A204.1 (cell line): ENCODE measurements around the gene AGAP1.

Experiments
- FAIRE-seq: peaks from 2 replicates; lab custom pipeline; 2012; peaks lifted over from hg19 to GRCh38; lab: Jason Lieb, UNC

Gene AGAP1

DNA sequence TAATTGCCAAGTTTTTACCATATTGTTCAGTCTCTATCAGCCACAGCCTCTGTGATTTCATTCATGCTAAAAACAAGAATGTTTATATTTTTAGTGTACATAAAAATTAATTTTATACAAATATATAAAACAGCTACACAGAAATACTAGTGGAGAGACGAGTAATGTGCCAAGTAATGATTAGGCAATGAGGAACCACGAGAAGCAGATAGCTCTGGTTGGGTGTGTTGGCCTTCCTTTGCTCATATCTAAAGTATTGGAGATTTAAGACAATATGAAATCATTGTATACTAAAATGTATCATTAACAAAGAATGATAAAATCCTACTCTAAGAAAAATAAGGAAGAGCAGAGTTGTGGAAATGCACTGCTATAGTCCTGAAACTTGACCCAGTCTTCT lies 326.7 kb downstream of the AGAP1 start:
- no peak for FAIRE-seq

DNA sequence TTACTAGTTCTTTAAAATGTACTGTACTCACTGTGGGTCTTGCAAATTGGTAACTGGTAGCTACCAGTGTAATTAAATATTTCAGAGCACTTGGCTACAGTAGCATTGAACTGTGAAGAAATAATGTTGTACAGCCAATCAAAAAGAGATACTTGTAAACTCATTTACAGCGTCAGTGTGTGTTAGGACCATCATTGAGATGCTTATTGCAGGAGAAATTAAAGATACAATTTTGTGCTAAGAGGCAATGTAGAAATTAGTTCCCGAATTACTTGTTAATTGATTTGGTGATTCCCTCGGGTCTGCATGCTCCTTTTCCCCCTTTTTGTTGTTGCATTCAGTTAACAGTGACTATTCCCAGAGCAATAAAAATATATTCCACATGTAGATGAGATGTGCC lies 330.5 kb downstream of the AGAP1 start:
- FAIRE-seq: no peak

DNA sequence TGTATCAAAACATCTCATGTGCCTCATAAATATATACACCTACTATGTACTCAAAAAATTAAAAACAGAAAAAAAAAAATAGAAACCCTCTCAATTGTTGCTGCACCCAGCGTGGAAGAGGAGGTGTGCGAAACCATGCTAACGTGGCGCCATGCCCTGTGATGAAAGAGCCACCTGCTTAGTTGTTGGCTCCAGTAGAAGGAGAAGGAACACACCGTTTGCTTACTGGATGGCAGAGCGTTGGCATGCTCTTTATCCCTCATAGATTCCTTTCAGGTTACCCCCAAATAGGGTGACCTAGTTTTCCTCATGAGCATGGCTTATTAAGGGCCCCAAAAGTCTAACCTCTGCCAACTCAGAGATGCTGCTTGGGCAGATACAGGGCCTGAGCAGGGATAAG lies 332.1 kb downstream of the AGAP1 start:
- FAIRE-seq: no peak

DNA sequence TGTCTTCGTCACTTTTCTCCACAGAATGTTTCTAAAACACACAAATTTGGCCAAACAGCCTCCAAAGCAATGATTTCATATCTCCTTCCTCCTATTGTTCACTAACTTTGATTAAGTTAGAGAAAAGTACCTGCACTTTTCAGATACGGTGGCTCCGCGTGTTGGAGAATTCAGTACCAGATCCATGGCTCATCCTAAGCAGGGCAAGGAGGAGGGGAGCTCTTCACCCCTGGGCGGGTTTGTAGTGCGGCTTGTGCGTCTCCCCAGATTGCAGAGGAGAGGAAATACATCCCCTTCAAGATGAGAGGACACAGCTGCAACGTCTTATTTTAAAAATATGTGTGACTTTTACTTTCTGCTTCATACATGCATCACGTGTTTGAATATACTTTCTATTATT lies 333.0 kb downstream of the AGAP1 start:
- FAIRE-seq: no peak

DNA sequence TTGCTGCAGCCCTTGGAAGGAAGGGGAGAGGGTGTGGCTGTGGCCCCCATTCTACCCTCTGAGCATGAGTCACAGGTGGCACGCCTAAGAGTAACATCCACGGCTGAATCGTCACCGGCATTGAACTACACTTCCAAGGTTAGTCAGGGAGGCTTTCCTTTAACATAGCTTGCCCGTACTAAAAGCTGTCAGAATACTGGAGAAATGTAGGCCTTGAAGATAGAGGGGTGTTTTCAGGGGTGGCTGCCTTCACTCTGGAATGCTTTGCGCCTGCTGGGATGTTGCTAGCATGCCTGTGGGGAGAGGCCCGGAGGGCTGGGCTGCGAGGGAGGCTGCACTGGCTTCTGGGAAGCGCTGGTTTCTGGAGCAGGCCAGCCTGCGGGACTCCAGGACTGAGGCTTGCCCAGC lies 333.7 kb downstream of the AGAP1 start:
- FAIRE-seq: no peak

DNA sequence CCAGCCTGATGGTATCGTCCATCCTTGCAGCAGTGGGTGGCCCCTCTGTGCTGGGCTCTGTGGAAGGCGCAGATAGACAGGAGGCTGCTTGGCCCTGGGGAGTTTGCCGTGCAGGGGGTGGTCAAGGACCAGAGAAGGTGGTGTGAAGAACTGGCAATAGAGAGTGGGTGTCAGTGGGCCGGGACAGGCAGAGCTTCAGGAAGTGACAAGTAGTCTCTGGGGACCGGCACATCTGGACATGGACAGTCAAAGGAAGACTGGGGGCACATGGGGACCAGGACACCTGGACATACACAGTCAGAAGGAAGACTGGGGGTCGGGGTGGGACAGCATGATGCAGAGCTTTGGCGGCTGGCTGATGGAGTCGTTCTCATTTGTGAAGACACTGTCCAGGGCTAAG lies 335.9 kb downstream of the AGAP1 start:
- FAIRE-seq: no peak

DNA sequence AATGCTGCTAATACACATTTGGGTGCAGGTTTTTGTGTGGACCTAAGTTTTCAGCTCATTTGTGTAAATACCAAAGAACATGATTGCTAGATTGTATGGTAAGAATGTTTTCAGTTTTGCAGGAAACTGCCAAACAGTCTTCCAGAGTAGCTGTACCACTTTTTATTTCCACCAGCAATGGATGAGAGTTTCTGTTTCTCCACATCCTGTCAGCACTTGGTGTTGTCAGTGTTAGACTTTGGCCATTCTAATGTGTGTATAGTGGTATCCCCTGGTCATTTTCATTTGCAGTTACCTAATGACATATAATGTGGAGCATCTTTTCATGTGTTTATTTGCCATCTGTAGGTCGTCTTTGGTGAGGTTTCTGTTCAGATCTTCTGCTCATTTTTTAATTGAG lies 337.9 kb downstream of the AGAP1 start:
- FAIRE-seq: no peak

DNA sequence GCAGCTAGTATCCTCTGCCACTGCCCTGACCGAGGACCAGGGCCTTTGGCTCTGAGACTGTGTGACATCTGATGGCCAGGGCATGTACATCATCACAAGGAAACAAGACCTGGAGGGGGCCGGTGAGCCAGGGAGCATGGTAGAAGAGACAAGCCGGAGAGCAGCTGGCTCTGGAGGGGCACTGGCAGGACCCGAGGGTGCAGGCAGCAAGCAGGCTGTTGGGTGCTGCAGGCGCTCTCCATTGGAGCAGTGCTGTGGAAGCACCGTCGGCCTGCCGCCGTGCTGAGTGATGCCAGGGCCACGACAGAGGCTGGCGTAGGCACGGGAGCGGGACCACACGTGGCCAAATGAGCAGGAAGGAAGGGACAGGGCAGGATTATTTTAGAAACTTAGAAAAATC lies 339.1 kb downstream of the AGAP1 start:
- FAIRE-seq: no peak

DNA sequence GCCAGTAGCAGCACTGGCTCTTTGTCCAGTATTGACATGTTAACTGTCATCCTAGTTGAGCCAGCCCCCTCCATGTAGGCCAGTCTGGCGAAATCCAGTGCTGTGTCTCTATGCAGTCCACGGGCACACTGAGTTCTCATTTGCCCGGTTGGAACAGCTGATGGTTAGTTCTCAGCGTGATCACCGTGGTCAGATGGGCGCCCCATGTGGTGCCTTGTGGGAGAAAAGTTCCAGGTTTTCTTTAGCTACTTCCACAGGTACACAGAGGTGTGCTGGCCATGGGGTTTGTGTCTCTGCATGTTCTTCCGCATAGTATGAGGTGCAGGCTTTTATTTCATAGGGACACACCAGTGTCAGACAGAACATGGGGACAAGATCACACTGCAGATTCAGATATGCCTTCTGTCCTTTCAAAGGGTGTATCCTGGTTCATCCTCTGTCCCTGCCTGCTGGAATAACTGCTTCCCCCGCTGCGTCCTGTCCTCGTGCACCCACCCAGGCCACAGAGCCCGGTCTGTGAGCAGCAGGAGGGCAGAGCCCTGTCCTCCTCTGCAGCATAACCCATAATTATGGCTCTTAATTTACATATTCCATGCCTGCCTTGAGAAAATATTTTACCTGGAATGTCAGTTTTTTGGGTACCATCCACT lies 340.3 kb downstream of the AGAP1 start:
- FAIRE-seq: no peak

DNA sequence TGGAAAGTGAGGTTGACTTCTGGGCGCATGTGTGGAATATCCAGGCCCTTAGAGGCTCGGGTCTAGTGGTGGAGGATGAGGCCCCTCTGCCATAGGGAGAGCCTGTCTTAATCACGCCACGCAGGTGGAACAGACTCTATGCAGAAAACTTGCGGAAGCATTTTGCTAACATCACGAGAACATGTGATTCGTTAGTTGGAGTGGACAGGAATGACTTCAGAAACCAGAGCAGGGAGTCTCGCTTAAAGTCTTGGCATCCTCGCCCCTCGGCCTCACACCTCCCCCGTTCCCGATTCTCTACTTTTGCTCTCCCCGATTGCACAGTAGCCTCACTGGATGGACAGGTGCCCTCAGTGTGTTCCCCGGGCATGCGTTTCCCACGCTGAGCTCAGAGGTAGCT lies 340.9 kb downstream of the AGAP1 start:
- no peak for FAIRE-seq

DNA sequence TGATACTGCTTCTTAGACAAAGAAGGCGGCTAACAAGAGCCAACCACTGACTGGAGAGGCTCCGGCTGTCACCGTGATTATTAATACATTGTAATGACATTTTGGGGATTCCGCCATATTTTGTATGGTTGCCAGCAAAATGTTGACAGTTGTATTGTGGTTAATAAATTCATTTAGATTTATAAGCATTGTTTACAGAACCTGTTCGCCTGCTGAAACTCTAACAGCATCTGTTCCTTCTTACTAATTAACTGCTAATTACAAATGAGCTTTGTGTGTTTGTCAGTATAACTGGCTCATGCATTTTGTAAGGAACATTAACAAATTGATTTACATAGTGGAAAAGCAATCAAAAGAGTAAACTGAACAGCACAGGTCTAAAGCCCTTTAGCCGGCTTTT lies 342.0 kb downstream of the AGAP1 start:
- no peak for FAIRE-seq

DNA sequence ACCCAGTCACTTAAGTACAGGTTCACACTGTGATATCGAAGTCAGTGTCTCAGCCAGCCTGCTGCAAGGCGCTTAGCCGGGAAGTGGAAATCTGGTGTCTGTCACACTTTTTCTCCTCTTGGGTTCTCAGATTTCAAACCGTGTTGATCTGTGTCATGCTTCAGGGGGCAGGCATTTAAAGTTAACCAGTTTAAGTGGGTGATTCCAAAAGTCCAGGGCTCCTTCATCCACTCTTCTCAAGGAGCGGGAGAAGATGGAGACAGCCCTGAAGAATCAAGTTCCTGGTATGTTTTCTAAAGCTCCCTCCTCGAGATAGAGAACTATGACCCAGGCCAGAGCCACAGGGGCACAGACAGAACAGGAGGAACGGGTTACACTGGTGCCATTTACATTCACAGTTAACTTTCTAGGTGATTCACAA lies 342.7 kb downstream of the AGAP1 start:
- FAIRE-seq: no peak

DNA sequence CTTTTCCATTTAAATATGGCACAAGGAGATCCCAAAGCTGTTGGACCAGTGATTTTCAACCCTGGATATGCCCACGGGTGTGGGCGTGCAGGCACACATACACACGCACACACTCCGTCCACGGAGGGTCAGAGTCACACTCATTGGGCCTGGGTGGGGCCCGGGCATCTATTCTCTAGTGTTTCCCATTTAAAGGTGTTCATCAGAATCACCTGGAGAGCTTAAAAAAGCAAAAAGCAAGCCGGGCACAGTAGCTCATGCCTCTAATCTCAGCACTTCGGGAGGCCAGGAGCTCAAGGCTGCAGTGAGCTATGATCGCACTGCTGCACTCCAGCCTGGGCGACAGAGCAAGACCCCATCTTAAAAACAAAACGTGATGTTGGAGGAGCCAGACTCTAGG lies 345.4 kb downstream of the AGAP1 start:
- FAIRE-seq: no peak

DNA sequence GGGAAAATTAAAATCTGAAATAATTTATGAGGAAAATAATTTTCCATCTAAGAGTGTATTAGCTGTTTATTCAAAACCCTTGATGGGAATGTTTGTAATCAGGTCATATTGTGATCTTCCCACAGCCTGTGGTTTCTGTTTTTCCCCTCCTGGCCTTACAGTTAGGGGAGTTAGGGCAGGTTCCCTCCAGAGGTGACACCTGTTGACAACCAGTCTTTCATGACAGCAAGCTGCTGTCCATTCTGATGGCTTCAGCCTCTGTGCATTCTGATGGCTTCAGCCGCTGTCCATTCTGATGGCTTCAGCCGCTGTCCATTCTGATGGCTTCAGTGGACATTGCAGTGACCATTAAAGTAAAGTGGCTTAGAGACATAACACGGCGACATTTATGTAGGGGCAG lies 346.1 kb downstream of the AGAP1 start:
- FAIRE-seq: no peak

DNA sequence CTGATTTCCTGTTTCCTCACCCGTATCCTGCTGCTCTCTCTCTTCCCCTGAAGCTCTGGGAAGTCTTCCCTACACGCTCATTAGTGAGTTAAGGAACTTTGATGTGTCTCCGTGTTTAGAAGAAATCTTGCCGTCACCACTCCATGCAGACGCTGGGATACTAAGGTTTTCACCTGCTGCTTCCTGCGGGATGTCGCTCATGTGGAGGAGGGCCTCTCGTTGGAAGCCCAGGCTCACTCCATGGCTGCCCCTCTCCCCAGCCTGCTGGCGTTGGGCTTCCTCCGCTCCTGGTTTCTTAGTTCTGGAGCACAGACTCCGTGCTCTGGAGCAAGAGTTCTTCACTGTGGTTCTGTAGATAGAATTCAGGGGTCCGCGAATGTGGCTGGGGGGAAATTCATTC lies 348.0 kb downstream of the AGAP1 start:
- no peak for FAIRE-seq

DNA sequence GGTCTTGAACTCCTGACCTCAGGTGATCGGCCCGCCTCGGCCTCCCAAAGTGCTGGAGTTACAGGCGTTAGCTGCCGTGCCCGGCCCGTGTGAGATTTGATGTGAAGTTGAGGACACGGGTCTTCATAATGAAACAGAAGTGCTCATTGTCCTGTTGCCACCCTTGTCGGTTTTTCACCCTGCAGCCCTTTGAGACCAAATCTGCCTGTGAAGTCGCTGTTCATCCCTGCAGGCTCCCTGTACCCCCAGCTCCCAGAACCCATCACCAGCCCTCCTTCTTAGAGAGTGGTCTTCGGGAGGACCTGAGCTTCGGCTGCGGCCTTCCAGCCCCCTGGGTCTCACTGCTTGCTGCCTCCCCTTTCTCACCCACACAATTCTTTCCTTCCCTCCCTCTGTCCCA lies 349.1 kb downstream of the AGAP1 start:
- no peak for FAIRE-seq

DNA sequence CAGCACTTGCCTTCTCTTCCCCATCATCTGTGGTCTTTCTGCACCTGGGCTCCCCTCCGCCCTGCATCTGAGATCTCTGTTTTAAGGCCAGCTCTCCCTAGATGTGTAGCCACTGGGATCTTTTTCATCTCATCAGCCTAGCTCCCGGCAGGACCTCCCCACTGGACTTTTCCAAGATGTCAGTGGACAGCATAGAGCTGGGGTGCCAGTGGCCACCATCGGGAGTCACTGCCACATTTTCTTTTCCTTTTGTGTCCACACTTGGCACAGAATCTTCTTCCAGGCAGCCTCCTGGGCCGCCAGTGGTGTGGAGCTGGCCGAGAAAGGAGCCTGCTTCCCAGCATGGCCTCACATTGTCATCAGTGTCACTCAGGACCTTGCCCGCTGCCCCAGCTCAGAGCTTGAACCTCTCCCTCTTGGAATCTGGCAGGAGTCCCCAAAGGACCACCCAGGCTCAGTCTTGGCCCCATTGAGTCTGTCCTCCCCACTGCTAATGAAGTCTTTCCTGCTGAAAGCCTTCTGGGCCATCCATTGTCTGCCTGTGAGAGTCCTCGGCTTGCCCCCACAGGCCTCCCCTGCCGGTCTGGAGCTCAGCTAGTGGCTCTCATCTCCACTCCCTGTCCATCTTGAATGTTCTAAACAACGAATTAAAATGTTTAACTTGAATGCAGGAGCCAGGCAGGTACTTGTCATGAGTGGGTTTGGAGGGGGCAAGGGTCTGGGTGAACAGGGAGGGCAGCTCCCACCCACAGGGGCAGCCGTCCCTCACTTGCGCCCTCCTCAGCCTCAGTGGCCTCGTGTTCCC lies 349.9 kb downstream of the AGAP1 start:
- no peak for FAIRE-seq

DNA sequence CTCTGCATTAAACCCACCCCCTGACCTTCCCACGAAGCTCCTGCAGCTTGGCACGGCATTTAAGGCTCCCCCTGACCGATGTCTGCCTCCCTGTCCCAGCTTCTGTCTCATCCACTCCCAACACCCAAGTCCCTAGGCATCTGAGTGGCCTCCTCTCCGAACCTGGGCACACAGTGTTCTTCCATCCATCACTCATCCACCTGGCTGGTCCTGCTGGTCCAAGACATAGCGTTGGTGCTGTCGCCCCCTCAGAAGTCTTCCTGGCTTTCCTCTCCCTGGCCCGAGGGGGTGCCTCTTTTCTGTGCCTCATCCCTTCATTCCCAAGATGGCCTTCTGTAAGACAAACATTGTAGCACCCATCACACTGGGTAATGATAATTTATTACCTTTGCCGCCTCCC lies 350.7 kb downstream of the AGAP1 start:
- no peak for FAIRE-seq

DNA sequence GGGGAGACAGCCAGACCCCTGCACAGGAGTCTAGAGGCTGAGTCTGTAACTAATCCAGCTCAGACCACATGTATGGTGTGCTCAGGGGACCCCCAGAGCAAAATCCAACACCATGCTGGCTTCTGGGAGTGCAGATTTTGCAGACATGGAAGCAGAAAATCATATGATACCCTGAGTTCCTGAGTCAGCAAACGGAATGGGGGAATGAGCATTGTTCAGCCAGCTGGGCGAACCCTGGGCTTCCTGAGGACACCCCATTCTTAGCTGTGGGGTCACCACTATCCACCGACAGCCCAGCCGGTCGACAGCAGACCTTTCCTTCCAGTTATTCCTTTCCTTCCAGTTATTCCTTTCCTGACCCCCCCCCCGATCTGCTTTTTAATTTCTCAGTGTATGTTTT lies 351.4 kb downstream of the AGAP1 start:
- FAIRE-seq: no peak

DNA sequence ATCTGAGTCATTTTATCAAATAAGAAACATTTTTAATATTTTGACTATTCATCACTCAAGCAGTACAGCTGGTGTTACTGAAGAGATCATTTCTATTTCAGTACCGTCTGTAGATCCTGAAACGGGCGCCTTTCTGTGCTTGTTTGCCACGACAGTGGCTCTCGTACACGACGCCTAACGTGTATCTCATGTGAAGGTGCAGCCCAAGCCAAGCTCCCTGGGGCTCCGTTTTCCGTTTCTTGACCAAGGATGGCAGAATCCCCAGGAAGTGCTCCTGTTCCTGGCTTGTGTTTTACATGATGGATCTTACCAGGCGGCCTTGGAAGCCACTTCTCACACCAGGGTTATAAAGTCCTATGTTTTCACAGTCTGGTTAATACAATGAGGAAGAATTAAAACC lies 353.7 kb downstream of the AGAP1 start:
- no peak for FAIRE-seq

DNA sequence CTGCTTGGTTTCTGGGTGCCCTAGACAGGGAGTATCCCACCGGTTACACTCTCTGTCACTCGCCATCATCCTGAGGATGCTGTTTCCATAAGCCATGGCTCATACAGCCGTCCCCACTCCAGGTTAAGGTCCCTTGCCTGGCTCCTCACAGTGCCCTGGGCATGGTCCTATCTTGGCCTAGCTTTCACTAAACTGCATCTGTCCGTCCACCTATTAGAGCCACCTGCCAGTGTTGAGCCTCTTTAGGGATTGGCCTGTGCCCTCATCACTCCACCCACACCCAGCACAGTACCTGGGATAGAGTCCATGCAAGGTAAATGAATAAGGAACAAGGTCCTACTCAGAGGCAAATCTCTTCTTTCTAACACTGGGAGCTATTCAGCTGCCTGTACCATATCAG lies 354.2 kb downstream of the AGAP1 start:
- FAIRE-seq: no peak

DNA sequence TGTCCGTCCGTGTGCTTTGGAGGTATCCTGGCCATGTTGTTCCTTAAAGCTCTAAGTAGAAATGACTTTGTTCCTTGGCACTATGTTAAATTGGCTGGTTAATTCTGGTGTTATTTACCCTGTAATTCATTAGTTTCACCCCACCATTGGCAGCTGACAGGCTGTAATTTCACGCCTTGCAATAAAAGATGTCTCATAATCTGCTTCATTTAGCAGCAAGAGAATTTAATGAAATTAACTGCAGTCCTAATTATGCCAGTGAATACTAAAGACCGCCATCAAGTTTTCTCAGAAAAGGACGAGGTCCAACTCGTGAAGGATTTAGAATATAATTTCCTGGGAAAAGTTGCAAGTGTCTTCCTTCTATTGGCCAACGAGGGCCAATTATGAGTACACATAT lies 355.1 kb downstream of the AGAP1 start:
- no peak for FAIRE-seq

DNA sequence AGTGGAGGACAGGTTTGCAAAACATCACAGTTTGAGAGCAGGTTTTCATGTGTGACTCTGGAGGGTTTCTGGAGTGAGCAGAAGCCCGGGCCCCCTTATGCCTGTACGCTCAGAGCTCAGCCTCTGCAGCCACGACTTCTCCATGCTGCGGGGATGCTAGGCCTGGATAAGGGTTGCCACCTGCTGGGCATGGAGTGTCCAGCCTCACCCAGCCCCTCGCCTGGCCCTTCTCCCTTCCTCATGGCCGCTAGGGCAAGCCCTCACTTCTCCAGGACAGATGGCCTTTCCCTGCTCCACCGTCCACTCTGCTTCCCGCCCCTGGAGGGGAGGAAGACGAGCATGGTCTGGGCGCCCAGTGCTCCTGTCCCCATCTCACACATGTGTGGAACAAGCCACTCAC lies 355.6 kb downstream of the AGAP1 start:
- no peak for FAIRE-seq

DNA sequence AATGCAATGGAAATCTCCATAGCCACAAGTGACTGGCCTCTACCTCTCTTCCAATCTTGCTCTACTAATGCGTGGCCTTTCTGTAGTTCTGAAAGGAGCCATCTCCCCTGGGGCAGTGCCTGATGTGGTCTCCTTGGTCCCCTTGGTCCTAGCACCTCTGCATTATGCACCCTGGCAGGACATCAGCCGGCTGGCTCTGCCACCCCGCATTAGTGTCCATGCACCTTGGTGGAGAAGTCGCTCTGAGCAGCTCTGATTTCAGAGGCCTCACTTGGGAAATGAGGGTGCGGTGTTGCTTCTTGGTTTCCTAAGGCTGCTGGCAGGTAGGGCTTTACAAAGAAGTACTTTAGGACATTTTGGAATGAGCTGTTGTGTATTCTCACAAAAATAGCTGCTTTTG lies 356.4 kb downstream of the AGAP1 start:
- FAIRE-seq: no peak
